Stomach (tissue), 4 donors: ENCODE measurements around the gene CLDN12.

ENCODE experiments used
- EP300 ChIP-seq: sonication (generic); formaldehyde crosslinking; IDR thresholded peaks from one replicate; pipeline ENCODE4 v1.6.1; 2017; ENCODE audit warnings: antibody characterized with exemption
- POLR2AphosphoS5 ChIP-seq, 3 donors: sonication (generic); formaldehyde crosslinking; IDR thresholded peaks; one replicate each; pipeline ENCODE4 v1.6.1; 2016; ENCODE audit warnings: antibody characterized with exemption in 3 of 3
- TF ChIP-seq, protein P1 (sequence below), 7 experiments: fragments of 450-650 bp in 4 of 7; fragments of 200-600 bp in 3 of 7; sonication (generic) in 3 of 7; IDR thresholded peaks; one replicate each; pipeline ENCODE4 v1.5.1; 2016 to 2019; ENCODE audit warnings: antibody characterized with exemption in 7 of 7, control low read depth in 2 of 7, mild to moderate bottlenecking in 1 of 7

DNA sequence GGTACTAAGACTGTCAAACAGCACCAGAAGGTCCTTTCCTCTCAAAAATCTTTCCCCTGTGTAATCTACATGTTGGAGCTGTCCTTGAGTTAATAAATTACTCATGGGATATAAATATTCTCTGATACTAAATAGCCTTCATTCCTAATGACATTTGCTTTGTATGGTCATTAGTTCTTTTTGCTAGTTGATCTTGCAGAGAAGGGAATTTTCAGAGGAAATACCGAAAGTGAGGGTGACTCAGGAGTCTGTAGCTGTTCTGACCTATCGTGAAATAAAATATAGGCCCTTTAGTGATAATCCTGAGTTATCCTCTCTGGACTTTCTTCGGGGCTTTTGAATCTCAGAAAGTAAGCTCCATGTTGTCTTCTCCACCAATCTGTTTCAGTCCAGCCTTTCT is 19.4 kb upstream of the CLDN12 start:
- TF ChIP-seq, protein P1, sequence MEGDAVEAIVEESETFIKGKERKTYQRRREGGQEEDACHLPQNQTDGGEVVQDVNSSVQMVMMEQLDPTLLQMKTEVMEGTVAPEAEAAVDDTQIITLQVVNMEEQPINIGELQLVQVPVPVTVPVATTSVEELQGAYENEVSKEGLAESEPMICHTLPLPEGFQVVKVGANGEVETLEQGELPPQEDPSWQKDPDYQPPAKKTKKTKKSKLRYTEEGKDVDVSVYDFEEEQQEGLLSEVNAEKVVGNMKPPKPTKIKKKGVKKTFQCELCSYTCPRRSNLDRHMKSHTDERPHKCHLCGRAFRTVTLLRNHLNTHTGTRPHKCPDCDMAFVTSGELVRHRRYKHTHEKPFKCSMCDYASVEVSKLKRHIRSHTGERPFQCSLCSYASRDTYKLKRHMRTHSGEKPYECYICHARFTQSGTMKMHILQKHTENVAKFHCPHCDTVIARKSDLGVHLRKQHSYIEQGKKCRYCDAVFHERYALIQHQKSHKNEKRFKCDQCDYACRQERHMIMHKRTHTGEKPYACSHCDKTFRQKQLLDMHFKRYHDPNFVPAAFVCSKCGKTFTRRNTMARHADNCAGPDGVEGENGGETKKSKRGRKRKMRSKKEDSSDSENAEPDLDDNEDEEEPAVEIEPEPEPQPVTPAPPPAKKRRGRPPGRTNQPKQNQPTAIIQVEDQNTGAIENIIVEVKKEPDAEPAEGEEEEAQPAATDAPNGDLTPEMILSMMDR (IDR thresholded peaks at IDR 0.05): no peak
- TF ChIP-seq EP300 (no peak), POLR2AphosphoS5 (IDR thresholded peaks at IDR 0.05) (no peak)
